KOPT-K1 (cell line): ENCODE measurements around the gene NCOR2.

Source experiments
- H3K27ac ChIP-seq: fragments of 200-600 bp; sonication (generic); 2 replicates; pipeline ENCODE4 v1.5.1; 2016; ENCODE audit warnings: antibody characterized with exemption, mild to moderate bottlenecking, low read depth, low read length; ENCODE audit not compliant: poor library complexity, severe bottlenecking
- H3K36me3 ChIP-seq: fragments of 200-600 bp; sonication (generic); 2 replicates; pipeline ENCODE4 v1.5.1; 2017; ENCODE audit warnings: antibody characterized with exemption, mild to moderate bottlenecking, low read length, moderate library complexity; ENCODE audit not compliant: insufficient read depth
- H3K9me3 ChIP-seq: fragments of 200-600 bp; sonication (generic); 2 replicates; pipeline ENCODE4 v1.5.1; 2017; ENCODE audit warnings: antibody characterized with exemption, low read length, mild to moderate bottlenecking; ENCODE audit not compliant: insufficient read depth, poor library complexity, severe bottlenecking

NCOR2 gene

GRCh38 chr12:124539084-124540041 lies 28.0 kb downstream of the NCOR2 start:
- 0 out of 2 replicates have a peak, but pooled peaks cover under 1% of the 10 kb centered on the region for H3K36me3 ChIP-seq
- H3K27ac ChIP-seq: no peak overlapping the region
- H3K9me3 ChIP-seq: no peaks in the 10 kb centered on the region

GRCh38 chr12:124538194-124539082 lies 29.0 kb downstream of the NCOR2 start:
- Histone ChIP-seq H3K9me3 (no peaks in the 10 kb centered on the region), H3K27ac (no peak overlapping the region), H3K36me3 (peaks cover 8% of the 10 kb centered on the region; the same call in 1 of the 2 replicates)

- peaks cover 8% of the 10 kb centered on the region; the same call in 1 of the 2 replicates for H3K36me3 ChIP-seq
- H3K27ac ChIP-seq: no peak overlapping the region
Measured at GRCh38 chr12:124537525-124538193, 29.8 kb downstream of the NCOR2 start.

GRCh38 chr12:124536641-124537040 lies 30.8 kb downstream of the NCOR2 start:
- Histone ChIP-seq H3K36me3 (peaks cover 8% of the 10 kb centered on the region; the same call in 1 of the 2 replicates), H3K27ac (no peak overlapping the region), H3K9me3 (no peaks in the 10 kb centered on the region)

More at GRCh38 chr12:124537525-124538193, 29.8 kb downstream of the NCOR2 start:
- no peaks in the 10 kb centered on the region for H3K9me3 ChIP-seq

GRCh38 chr12:124534776-124535740 lies 32.4 kb downstream of the NCOR2 start:
- Histone ChIP-seq H3K9me3 (no peaks in the 10 kb centered on the region), H3K36me3 (peaks cover 8% of the 10 kb centered on the region; the same call in 1 of the 2 replicates), H3K27ac (no peak overlapping the region)

GRCh38 chr12:124533456-124533855 lies 34.0 kb downstream of the NCOR2 start:
- H3K27ac ChIP-seq: no peak overlapping the region
- H3K9me3 ChIP-seq: no peaks in the 10 kb centered on the region
- H3K36me3 ChIP-seq: peaks cover 8% of the 10 kb centered on the region; the same call in 1 of the 2 replicates

- H3K36me3 ChIP-seq: peaks cover 8% of the 10 kb centered on the region; the same call in 1 of the 2 replicates
- no peaks in the 10 kb centered on the region for H3K9me3 ChIP-seq
- H3K27ac ChIP-seq: no peak overlapping the region
Measured at GRCh38 chr12:124532967-124533366, 34.4 kb downstream of the NCOR2 start.

- no peak overlapping the region for H3K27ac ChIP-seq
- H3K36me3 ChIP-seq: peaks cover 8% of the 10 kb centered on the region; the same call in 1 of the 2 replicates
- H3K9me3 ChIP-seq: no peaks in the 10 kb centered on the region
Measured at GRCh38 chr12:124532331-124532750, 35.1 kb downstream of the NCOR2 start.

GRCh38 chr12:124531906-124532305 lies 35.5 kb downstream of the NCOR2 start:
- Histone ChIP-seq H3K36me3 (peaks cover 8% of the 10 kb centered on the region; the same call in 1 of the 2 replicates), H3K27ac (no peak overlapping the region), H3K9me3 (no peaks in the 10 kb centered on the region)

- H3K27ac ChIP-seq: no peak overlapping the region
- no peaks in the 10 kb centered on the region for H3K9me3 ChIP-seq
- H3K36me3 ChIP-seq: peaks cover 9% of the 10 kb centered on the region; the same call in 1 of the 2 replicates
Measured at GRCh38 chr12:124531281-124531745, 36.1 kb downstream of the NCOR2 start.

- Histone ChIP-seq H3K27ac (no peak overlapping the region), H3K9me3 (no peaks in the 10 kb centered on the region), H3K36me3 (peaks cover 15% of the 10 kb centered on the region; the same call in 1 of the 2 replicates)
Measured at GRCh38 chr12:124530637-124531263, 36.7 kb downstream of the NCOR2 start.

- H3K9me3 ChIP-seq: no peaks in the 10 kb centered on the region
- peaks cover 15% of the 10 kb centered on the region; the same call in 1 of the 2 replicates for H3K36me3 ChIP-seq
- H3K27ac ChIP-seq: no peak overlapping the region
Measured at GRCh38 chr12:124529565-124530276, 37.7 kb downstream of the NCOR2 start.
